K562 (cell line): ENCODE measurements around the gene ANKRD6. TPM values are rescaled to one million over a fixed set of nuclear protein-coding genes. Genes with fewer than 3 reads are reported as not detected.

Experiments
- ATAC-seq: fragments of 200-7000 bp; cut with Tn5 transposase; 3 replicates; pipeline ENCODE4 v1.9.1; 2020; ENCODE audit warnings: moderate library complexity
- BruUV-seq: library from RNA; stranded (reverse); fragments of 400-500 nt; replicated peaks from 2 replicates; lab custom pipeline; 2021; lab: Mats Ljungman, UMichigan
- CTCF ChIA-PET: fragments of 300-600 bp; formaldehyde crosslinking; extraction: SDS; loops from one replicate; lab custom pipeline; 2021; ENCODE audit warnings: low intra/inter-chr PET ratio; lab: Yijun Ruan, JAX
- POLR2A ChIA-PET: fragments of 300-600, 350-650 bp; sonication (Branson Sonifier 250); formaldehyde crosslinking; extraction: SDS; loops from one replicate; lab custom pipeline; 2021; ENCODE audit warnings: antibody characterized with exemption, inconsistent platforms; lab: Yijun Ruan, JAX
- DNase-seq, 4 experiments: peaks; one replicate each; pipeline versions ENCODE4 v3.0.0 to v3.0.0-alpha.2; 2011 to 2018; ENCODE audit warnings: low spot score in 3 of 4, mixed read lengths in 3 of 4; ENCODE audit errors: extremely low read depth in 1 of 4
- FAIRE-seq: peaks from 2 replicates; lab custom pipeline; 2011; peaks lifted over from hg19 to GRCh38; lab: Jason Lieb, UNC
- H2AFZ ChIP-seq: 2 replicates; pipeline ENCODE4 v1.6.0; 2011; ENCODE audit warnings: low read depth, low read length, control low read depth, inconsistent platforms
- H3K27ac ChIP-seq: fragments of 200-600 bp; 3 replicates; pipeline ENCODE4 v1.8.0; 2011; ENCODE audit warnings: low read depth, mild to moderate bottlenecking, control low read depth, inconsistent platforms, low read length, moderate library complexity, mixed read lengths; ENCODE audit errors: extremely low read depth
- H3K27me3 ChIP-seq, 2 experiments: fragments of 300-600 bp in 1 of 2; 2 replicates in 1 of 2; 3 replicates in 1 of 2; pipeline versions ENCODE4 v1.6.0 to v1.8.0; 2011; ENCODE audit warnings: inconsistent platforms in 2 of 2, low read length in 2 of 2, mild to moderate bottlenecking in 1 of 2, mixed read lengths in 1 of 2, moderate library complexity in 1 of 2; ENCODE audit not compliant: control insufficient read depth in 2 of 2, insufficient read depth in 2 of 2
- H3K36me3 ChIP-seq: fragments of 300-600 bp; 3 replicates; pipeline ENCODE4 v1.8.0; 2011; ENCODE audit warnings: mild to moderate bottlenecking, low read length, inconsistent platforms; ENCODE audit not compliant: control insufficient read depth, insufficient read depth
- H3K4me1 ChIP-seq, 2 experiments: fragments of 200-600 bp in 1 of 2; replicated peaks in 1 of 2; 2 replicates in 1 of 2; 3 replicates in 1 of 2; pipeline versions ENCODE4 v1.5.1 to v1.8.0; 2011; ENCODE audit warnings: inconsistent platforms in 2 of 2, low read length in 2 of 2, mild to moderate bottlenecking in 1 of 2, mixed read lengths in 1 of 2, moderate library complexity in 1 of 2; ENCODE audit not compliant: control insufficient read depth in 2 of 2, insufficient read depth in 2 of 2
- H3K4me2 ChIP-seq: 2 replicates; pipeline ENCODE4 v1.6.1; 2011; ENCODE audit warnings: low read length, control low read depth, inconsistent platforms, mixed read lengths; ENCODE audit not compliant: insufficient read depth
- H3K4me3 ChIP-seq: fragments of 200-600 bp; sonication (generic), shearing (Covaris generic); 2 replicates; pipeline ENCODE4 v1.5.1; 2016; ENCODE audit warnings: control low read depth, inconsistent platforms
- H3K79me2 ChIP-seq: fragments of 200-600 bp; 3 replicates; pipeline ENCODE4 v1.8.0; 2011; ENCODE audit warnings: low read length, inconsistent platforms; ENCODE audit not compliant: control insufficient read depth, insufficient read depth
- H3K9ac ChIP-seq, 2 experiments: 2 replicates each; pipeline versions ENCODE4 v1.6.0 to v1.6.1; 2011; ENCODE audit warnings: low read depth in 2 of 2, low read length in 2 of 2, control low read depth in 1 of 2, inconsistent platforms in 1 of 2, mild to moderate bottlenecking in 1 of 2, mixed read lengths in 1 of 2; ENCODE audit not compliant: insufficient read depth in 1 of 2
- H3K9me1 ChIP-seq: one replicate; pipeline ENCODE4 v1.6.0; 2011; ENCODE audit warnings: inconsistent platforms, mild to moderate bottlenecking, low read length, moderate library complexity; ENCODE audit not compliant: control insufficient read depth, insufficient read depth
- H3K9me3 ChIP-seq: replicated peaks from 2 replicates; pipeline ENCODE4 v1.5.1; 2011; ENCODE audit warnings: low read depth, low read length, inconsistent platforms; ENCODE audit not compliant: control insufficient read depth, insufficient read depth
- H4K20me1 ChIP-seq: replicated peaks from 2 replicates; pipeline ENCODE4 v1.6.1; 2011; ENCODE audit warnings: low read length, inconsistent platforms, mixed read lengths; ENCODE audit not compliant: control insufficient read depth, insufficient read depth
- DMBX1 ChIP-seq: fragments of 250-450 bp; sonication (Bioruptor Pico); IDR thresholded peaks from 2 replicates; pipeline ENCODE4 v1.8.0; 2022; ENCODE audit warnings: inconsistent platforms, mild to moderate bottlenecking, moderate library complexity, borderline replicate concordance
- EP400 ChIP-seq: fragments of 450-650 bp; IDR thresholded peaks from 2 replicates; pipeline ENCODE4 v1.6.1; 2017; ENCODE audit warnings: antibody characterized with exemption, mild to moderate bottlenecking, moderate library complexity
- ESRRB ChIP-seq: fragments of 250-450 bp; sonication (Bioruptor Pico); IDR thresholded peaks from 2 replicates; pipeline ENCODE4 v1.5.0; 2020; ENCODE audit warnings: mild to moderate bottlenecking, moderate library complexity, borderline replicate concordance
- ETV6 ChIP-seq, 3 experiments: fragments of 150-350 bp in 1 of 3; sonication (generic) in 1 of 3; formaldehyde crosslinking in 1 of 3; IDR thresholded peaks; 2 replicates each; pipeline versions ENCODE4 v1.6.1 to v1.8.0; 2014 to 2022; ENCODE audit warnings: borderline replicate concordance in 2 of 3, low read depth in 2 of 3, antibody characterized with exemption in 1 of 3, low read length in 1 of 3, mild to moderate bottlenecking in 1 of 3, missing genetic modification reagents in 1 of 3
- NFRKB ChIP-seq: fragments of 450-650 bp; IDR thresholded peaks from 2 replicates; pipeline ENCODE4 v1.6.1; 2016; ENCODE audit warnings: low read depth
- RB1 ChIP-seq: fragments of 450-650 bp; IDR thresholded peaks from 2 replicates; pipeline ENCODE4 v1.6.1; 2017; ENCODE audit warnings: low read depth, mild to moderate bottlenecking
- SRSF3 ChIP-seq: fragments of 200-400 bp; formaldehyde crosslinking; IDR thresholded peaks from 2 replicates; pipeline ENCODE4 v1.6.1; 2016; ENCODE audit warnings: mild to moderate bottlenecking, low read length, moderate library complexity; ENCODE audit not compliant: insufficient read depth
- TEAD2 ChIP-seq: fragments of 450-650 bp; IDR thresholded peaks from 2 replicates; pipeline ENCODE4 v1.6.1; 2016; ENCODE audit warnings: missing genetic modification characterization, control low read depth, missing compliant biosample characterization
- ZNF347 ChIP-seq: fragments of 450-650 bp; formaldehyde crosslinking; IDR thresholded peaks from 2 replicates; pipeline ENCODE4 v1.4.0; 2020; ENCODE audit warnings: low read depth, mild to moderate bottlenecking, moderate library complexity
- WGBS: fragments of 100-300 bp; shearing (Covaris generic); methylation state at CpG from one replicate; pipeline ENCODE4 v1.1.6; 2016; ENCODE audit warnings: low coverage, mixed read lengths; ENCODE audit not compliant: insufficient coverage; ENCODE audit errors: missing lambda C conversion rate; 5-methylcytosine and 5-hydroxymethylcytosine counted together
- in situ Hi-C: fragments of 300-500 bp; cut with MboI; formaldehyde crosslinking; loops from 4 replicates; pipeline ENCODE4 v1.15.0; 2018; ENCODE audit warnings: inconsistent platforms, mixed read lengths
- intact Hi-C: fragments of 100-400 bp; cut with micrococcal nuclease; formaldehyde crosslinking; loops from 2 replicates; pipeline ENCODE4 v1.14.2; 2022
- polyA plus RNA-seq, 8 experiments: library from polyadenylated mRNA; depleted of rRNA in 4 of 8; stranded (reverse) in 5 of 8; unstranded in 3 of 8; fragments of >200 nt; fragmentation: Nextera tagmentation in 2 of 8; fragmentation: Illumina TruSeq in 1 of 8; extraction: Ambion mirVana in 2 of 8; extraction: Trizol in 1 of 8; gene quantifications; 2 replicates each; pipeline versions ENCODE4 v1.2.1 to v1.2.3, GENCODE V29; 2011 to 2014; ENCODE audit warnings: inconsistent platforms in 1 of 8, missing spikeins in 1 of 8
- total RNA-seq, 7 experiments: library from RNA; depleted of rRNA in 6 of 7; stranded (reverse); fragments of >200 nt in 6 of 7; fragmentation: Illumina TruSeq in 2 of 7; extraction: Trizol in 2 of 7; gene quantifications; 2 replicates each; pipeline versions ENCODE4 v1.2.1 to v1.2.3, GENCODE V29; 2011 to 2021; ENCODE audit warnings: low replicate concordance in 1 of 7
- TF ChIP-seq, protein P1 (sequence below): sonication (generic); formaldehyde crosslinking; IDR thresholded peaks from 2 replicates; pipeline ENCODE4 v1.8.1; 2023; ENCODE audit warnings: mild to moderate bottlenecking, missing genetic modification reagents
- TF ChIP-seq, protein P2 (sequence below): fragments of 450-650 bp; IDR thresholded peaks from 2 replicates; pipeline ENCODE4 v1.6.1; 2016

Gene ANKRD6
- total and polyA plus RNA-seq, 9 of the 15 experiments (the other 6 are each of a cell fraction or from before 2014, with no cell fraction given): 0.04 to 0.22 (median 0.08) TPM; not detected in 4

DNA sequence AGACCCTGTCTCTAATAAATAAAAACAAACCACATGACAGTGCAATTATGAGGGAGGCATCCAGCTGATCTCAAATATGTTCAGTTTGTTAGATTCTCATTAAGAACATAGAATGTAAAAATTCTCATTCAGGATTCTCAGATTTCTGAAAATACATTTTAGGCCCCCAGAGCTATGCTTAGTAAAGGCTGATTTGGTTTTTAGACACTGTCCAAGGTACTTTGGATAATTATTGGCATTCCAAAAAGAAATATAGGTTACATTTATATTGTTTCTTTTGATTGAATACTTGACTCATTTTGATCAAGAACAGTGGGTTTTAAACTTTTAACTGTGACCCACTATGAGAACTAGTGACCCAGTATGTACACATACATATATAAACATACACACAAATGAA lies 55.5 kb downstream of the ANKRD6 start (continued):
- TF ChIP-seq, protein P1, sequence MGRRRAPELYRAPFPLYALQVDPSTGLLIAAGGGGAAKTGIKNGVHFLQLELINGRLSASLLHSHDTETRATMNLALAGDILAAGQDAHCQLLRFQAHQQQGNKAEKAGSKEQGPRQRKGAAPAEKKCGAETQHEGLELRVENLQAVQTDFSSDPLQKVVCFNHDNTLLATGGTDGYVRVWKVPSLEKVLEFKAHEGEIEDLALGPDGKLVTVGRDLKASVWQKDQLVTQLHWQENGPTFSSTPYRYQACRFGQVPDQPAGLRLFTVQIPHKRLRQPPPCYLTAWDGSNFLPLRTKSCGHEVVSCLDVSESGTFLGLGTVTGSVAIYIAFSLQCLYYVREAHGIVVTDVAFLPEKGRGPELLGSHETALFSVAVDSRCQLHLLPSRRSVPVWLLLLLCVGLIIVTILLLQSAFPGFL (CRISPR knock-in tag): no peak

DNA sequence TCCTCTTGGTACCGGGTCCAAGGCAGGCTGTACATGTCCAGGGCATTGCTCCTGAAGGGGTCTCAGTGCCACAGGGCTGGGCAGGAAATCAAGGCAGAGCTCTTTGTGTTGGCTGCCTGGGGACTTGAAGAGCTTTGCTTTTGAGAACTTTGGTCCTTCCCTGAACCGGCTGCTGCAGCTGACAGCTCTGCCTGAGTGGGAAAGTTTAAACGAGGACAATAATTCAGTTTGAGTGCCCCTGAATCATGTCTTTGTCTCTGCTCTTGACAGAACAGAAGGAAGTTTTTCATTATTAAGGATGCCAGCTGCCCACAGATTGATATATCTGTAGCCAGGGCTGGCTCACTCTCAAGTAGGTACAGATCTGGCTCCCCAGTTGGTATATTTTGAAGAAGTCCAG lies 56.1 kb downstream of the ANKRD6 start:
- BruUV-seq: no TSS peak
- FAIRE-seq: no peak
- 7% methylated on average over 3 of the region's 3 CpGs for WGBS

More for the DNA sequence above, 56.1 kb downstream of the ANKRD6 start:
- Histone ChIP-seq H2AFZ (no peak overlapping the region), H3K27ac (no peak overlapping the region), H3K79me2 (no peaks in the 10 kb centered on the region), H3K36me3 (no peaks in the 10 kb centered on the region), H3K4me3 (no peak overlapping the region), H3K27me3 (peaks cover 6 to 26% of the 10 kb centered on the region in 2 experiments; a peak in 4 of 5 replicates), H3K9me1 (no peaks in the 10 kb centered on the region), H3K9me3 (no peaks in the 10 kb centered on the region), H3K4me1 (no peaks in the 10 kb centered on the region), H4K20me1 (no peaks in the 10 kb centered on the region), H3K4me2 (no peak overlapping the region), H3K9ac (no peak overlapping the region)
- intact Hi-C loops (no loop called here), in situ Hi-C loops (no loop called here)
- DNase-seq (no peak), ATAC-seq (no peak)
- CTCF ChIA-PET: no interaction called here
- TF ChIP-seq DMBX1 (CRISPR knock-in tag): no peak
- no peak for TF ChIP-seq EP400
- no peak for TF ChIP-seq TEAD2
- TF ChIP-seq NFRKB: no peak
- no peak for TF ChIP-seq ETV6 (IDR thresholded peaks at IDR 0.05; ENCODE audit: borderline replicate concordance in 1 of 2, low read depth in 2 of 2, low read length in 1 of 2)
- TF ChIP-seq ETV6 (CRISPR knock-in tag; IDR thresholded peaks at IDR 0.05; ENCODE audit: borderline replicate concordance): no peak
- TF ChIP-seq, protein P2, sequence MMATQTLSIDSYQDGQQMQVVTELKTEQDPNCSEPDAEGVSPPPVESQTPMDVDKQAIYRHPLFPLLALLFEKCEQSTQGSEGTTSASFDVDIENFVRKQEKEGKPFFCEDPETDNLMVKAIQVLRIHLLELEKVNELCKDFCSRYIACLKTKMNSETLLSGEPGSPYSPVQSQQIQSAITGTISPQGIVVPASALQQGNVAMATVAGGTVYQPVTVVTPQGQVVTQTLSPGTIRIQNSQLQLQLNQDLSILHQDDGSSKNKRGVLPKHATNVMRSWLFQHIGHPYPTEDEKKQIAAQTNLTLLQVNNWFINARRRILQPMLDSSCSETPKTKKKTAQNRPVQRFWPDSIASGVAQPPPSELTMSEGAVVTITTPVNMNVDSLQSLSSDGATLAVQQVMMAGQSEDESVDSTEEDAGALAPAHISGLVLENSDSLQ: no peak
- TF ChIP-seq RB1: no peak
- no peak for TF ChIP-seq ESRRB (CRISPR knock-in tag)
- TF ChIP-seq ZNF347 (CRISPR knock-in tag): no peak
- no peak for TF ChIP-seq SRSF3
- POLR2A ChIA-PET: interaction anchor here (0.6 kb wide), 1 partner anchor 72 kb away, joined by 3 read pairs; no protein-coding TSS in a partner anchor
